Measurements from ENCODE around the gene FGF14. TPM values are rescaled to one million over a fixed set of nuclear protein-coding genes. Genes with fewer than 3 reads are reported as not detected.

The FGF14 gene
- total and polyA plus RNA-seq, 4 experiments from 2014 or later: 0.33 to 0.55 (median 0.35) TPM; not detected in 1

GRCh38 chr13:102045731-102046130, 356.1 kb downstream of the FGF14 start:
- Mint-ChIP-seq H3K4me3 (no peak overlapping the region), H3K36me3 (no peaks in the 10 kb centered on the region), H3K4me1 (no peaks in the 10 kb centered on the region), H3K9me3 (peaks cover 0 to 22% (median 8%) of the 10 kb centered on the region in 8 donors), H3K27me3 (no peaks in the 10 kb centered on the region), H3K27ac (no peak overlapping the region)
- H3K27ac ChIP-seq (ENCODE audit: low read depth, low read length): no peak overlapping the region
- intact Hi-C loops (cut with micrococcal nuclease): no loop called here
- ChIA-PET POLR2A (ENCODE audit: partially characterized antibody) (no interaction called here), CTCF (ENCODE audit: partially characterized antibody) (no interaction called here)
- no peak for DNase-seq
- no peaks in the 10 kb centered on the region for H3K9me3 ChIP-seq (ENCODE audit: control insufficient read depth in 1 of 2, low read length in 2 of 2)
- no peaks in the 10 kb centered on the region for H3K36me3 ChIP-seq (ENCODE audit: insufficient read depth, low read length)
- H3K4me1 ChIP-seq (ENCODE audit: insufficient read depth, low read length): no peaks in the 10 kb centered on the region
- H3K4me3 ChIP-seq (ENCODE audit: low read length in 2 of 2): no peak overlapping the region
- no peaks in the 10 kb centered on the region for H3K27me3 ChIP-seq (ENCODE audit: insufficient read depth, low read length)

- Histone ChIP-seq H3K4me3 (ENCODE audit: low read length in 2 of 2) (no peak overlapping the region), H3K9me3 (ENCODE audit: control insufficient read depth in 1 of 2, low read length in 2 of 2) (no peaks in the 10 kb centered on the region), H3K36me3 (ENCODE audit: insufficient read depth, low read length) (no peaks in the 10 kb centered on the region), H3K27me3 (ENCODE audit: insufficient read depth, low read length) (no peaks in the 10 kb centered on the region), H3K27ac (ENCODE audit: low read depth, low read length) (no peak overlapping the region), H3K4me1 (ENCODE audit: insufficient read depth, low read length) (no peaks in the 10 kb centered on the region)
- DNase-seq: no peak
- Mint-ChIP-seq H3K9me3 (peaks cover 0 to 7% (median under 1%) of the 10 kb centered on the region in 8 donors), H3K27ac (no peak overlapping the region), H3K27me3 (peaks cover 0 to 3% of the 10 kb centered on the region in 2 donors), H3K4me1 (no peaks in the 10 kb centered on the region), H3K36me3 (no peaks in the 10 kb centered on the region), H3K4me3 (no peak overlapping the region)
- CTCF ChIA-PET (ENCODE audit: partially characterized antibody): no interaction called here
- POLR2A ChIA-PET (ENCODE audit: partially characterized antibody): no interaction called here
- intact Hi-C loops (cut with micrococcal nuclease): no loop called here
Measured at GRCh38 chr13:102042746-102043145, 359.1 kb downstream of the FGF14 start.

- Mint-ChIP-seq H3K27me3 (peaks cover 0 to 3% of the 10 kb centered on the region in 2 donors), H3K36me3 (no peaks in the 10 kb centered on the region), H3K9me3 (peaks cover 0 to 3% (median 0%) of the 10 kb centered on the region in 8 donors), H3K4me3 (no peak overlapping the region), H3K4me1 (no peaks in the 10 kb centered on the region), H3K27ac (no peak overlapping the region)
- no peak overlapping the region for H3K27ac ChIP-seq (ENCODE audit: low read depth, low read length)
- H3K27me3 ChIP-seq (ENCODE audit: insufficient read depth, low read length): no peaks in the 10 kb centered on the region
- no peaks in the 10 kb centered on the region for H3K36me3 ChIP-seq (ENCODE audit: insufficient read depth, low read length)
- ChIA-PET CTCF (ENCODE audit: partially characterized antibody) (no interaction called here), POLR2A (ENCODE audit: partially characterized antibody) (no interaction called here)
- no peak overlapping the region for H3K4me3 ChIP-seq (ENCODE audit: low read length in 2 of 2)
- H3K4me1 ChIP-seq (ENCODE audit: insufficient read depth, low read length): no peaks in the 10 kb centered on the region
- intact Hi-C loops (cut with micrococcal nuclease): no loop called here
- no peaks in the 10 kb centered on the region for H3K9me3 ChIP-seq (ENCODE audit: control insufficient read depth in 1 of 2, low read length in 2 of 2)
- DNase-seq: no peak
Measured at GRCh38 chr13:102041544-102041943, 360.3 kb downstream of the FGF14 start.

GRCh38 chr13:102040812-102041211, 361.0 kb downstream of the FGF14 start:
- H3K27ac Mint-ChIP-seq: no peak overlapping the region
- intact Hi-C loops (cut with micrococcal nuclease): no loop called here
- Histone ChIP-seq H3K4me3 (ENCODE audit: low read length in 2 of 2) (no peak overlapping the region), H3K27ac (ENCODE audit: low read depth, low read length) (no peak overlapping the region), H3K36me3 (ENCODE audit: insufficient read depth, low read length) (no peaks in the 10 kb centered on the region), H3K27me3 (ENCODE audit: insufficient read depth, low read length) (no peaks in the 10 kb centered on the region), H3K9me3 (ENCODE audit: control insufficient read depth in 1 of 2, low read length in 2 of 2) (no peaks in the 10 kb centered on the region), H3K4me1 (ENCODE audit: insufficient read depth, low read length) (no peaks in the 10 kb centered on the region)
- ChIA-PET POLR2A (ENCODE audit: partially characterized antibody) (no interaction called here), CTCF (ENCODE audit: partially characterized antibody) (no interaction called here)
- H3K36me3 Mint-ChIP-seq: no peaks in the 10 kb centered on the region
- peaks cover 0 to 3% (median 0%) of the 10 kb centered on the region in 8 donors for H3K9me3 Mint-ChIP-seq
- H3K4me1 Mint-ChIP-seq: no peaks in the 10 kb centered on the region
- H3K27me3 Mint-ChIP-seq: peaks cover 0 to 3% of the 10 kb centered on the region in 2 donors
- no peak overlapping the region for H3K4me3 Mint-ChIP-seq
- no peak for DNase-seq

- no peak overlapping the region for H3K27ac Mint-ChIP-seq
- CTCF ChIA-PET (ENCODE audit: partially characterized antibody): no interaction called here
Measured at GRCh38 chr13:102039264-102039663, 362.6 kb downstream of the FGF14 start.

GRCh38 chr13:102038787-102039186, 363.1 kb downstream of the FGF14 start:
- Histone ChIP-seq H3K4me1 (ENCODE audit: insufficient read depth, low read length) (no peaks in the 10 kb centered on the region), H3K27me3 (ENCODE audit: insufficient read depth, low read length) (no peaks in the 10 kb centered on the region), H3K36me3 (ENCODE audit: insufficient read depth, low read length) (no peaks in the 10 kb centered on the region), H3K9me3 (ENCODE audit: control insufficient read depth in 1 of 2, low read length in 2 of 2) (no peaks in the 10 kb centered on the region), H3K4me3 (ENCODE audit: low read length in 2 of 2) (no peak overlapping the region), H3K27ac (ENCODE audit: low read depth, low read length) (no peak overlapping the region)
- CTCF ChIA-PET (ENCODE audit: partially characterized antibody): no interaction called here
- Mint-ChIP-seq H3K36me3 (no peaks in the 10 kb centered on the region), H3K27ac (no peak overlapping the region), H3K4me1 (no peaks in the 10 kb centered on the region), H3K9me3 (peaks cover 0 to 3% (median 0%) of the 10 kb centered on the region in 8 donors), H3K4me3 (no peak overlapping the region), H3K27me3 (peaks cover 0 to 3% of the 10 kb centered on the region in 2 donors)
- no peak for DNase-seq
- intact Hi-C loops (cut with micrococcal nuclease): no loop called here
- POLR2A ChIA-PET (ENCODE audit: partially characterized antibody): no interaction called here

More at GRCh38 chr13:102039264-102039663, 362.6 kb downstream of the FGF14 start:
- Histone ChIP-seq H3K4me3 (ENCODE audit: low read length in 2 of 2) (no peak overlapping the region), H3K9me3 (ENCODE audit: control insufficient read depth in 1 of 2, low read length in 2 of 2) (no peaks in the 10 kb centered on the region), H3K27ac (ENCODE audit: low read depth, low read length) (no peak overlapping the region), H3K36me3 (ENCODE audit: insufficient read depth, low read length) (no peaks in the 10 kb centered on the region), H3K27me3 (ENCODE audit: insufficient read depth, low read length) (no peaks in the 10 kb centered on the region), H3K4me1 (ENCODE audit: insufficient read depth, low read length) (no peaks in the 10 kb centered on the region)
- intact Hi-C loops (cut with micrococcal nuclease): no loop called here
- Mint-ChIP-seq H3K4me1 (no peaks in the 10 kb centered on the region), H3K36me3 (no peaks in the 10 kb centered on the region), H3K4me3 (no peak overlapping the region), H3K9me3 (peaks cover 0 to 3% (median 0%) of the 10 kb centered on the region in 8 donors), H3K27me3 (peaks cover 0 to 3% of the 10 kb centered on the region in 2 donors)
- DNase-seq: no peak
- POLR2A ChIA-PET (ENCODE audit: partially characterized antibody): no interaction called here

GRCh38 chr13:102035969-102036368, 365.9 kb downstream of the FGF14 start:
- Mint-ChIP-seq H3K36me3 (no peaks in the 10 kb centered on the region), H3K9me3 (peaks cover 0 to 3% (median 0%) of the 10 kb centered on the region in 8 donors), H3K4me3 (no peak overlapping the region), H3K4me1 (no peaks in the 10 kb centered on the region), H3K27me3 (peaks cover 0 to 3% of the 10 kb centered on the region in 2 donors), H3K27ac (no peak overlapping the region)
- DNase-seq: no peak
- H3K36me3 ChIP-seq (ENCODE audit: insufficient read depth, low read length): no peaks in the 10 kb centered on the region
- intact Hi-C loops (cut with micrococcal nuclease): no loop called here
- no peaks in the 10 kb centered on the region for H3K9me3 ChIP-seq (ENCODE audit: control insufficient read depth in 1 of 2, low read length in 2 of 2)
- no peaks in the 10 kb centered on the region for H3K27me3 ChIP-seq (ENCODE audit: insufficient read depth, low read length)
- ChIA-PET POLR2A (ENCODE audit: partially characterized antibody) (no interaction called here), CTCF (ENCODE audit: partially characterized antibody) (no interaction called here)
- H3K4me3 ChIP-seq (ENCODE audit: low read length in 2 of 2): no peak overlapping the region
- no peak overlapping the region for H3K27ac ChIP-seq (ENCODE audit: low read depth, low read length)
- H3K4me1 ChIP-seq (ENCODE audit: insufficient read depth, low read length): no peaks in the 10 kb centered on the region

- no peak overlapping the region for H3K4me3 ChIP-seq (ENCODE audit: low read length in 2 of 2)
- DNase-seq: no peak
- no peaks in the 10 kb centered on the region for H3K4me1 Mint-ChIP-seq
- no peaks in the 10 kb centered on the region for H3K27me3 ChIP-seq (ENCODE audit: insufficient read depth, low read length)
- CTCF ChIA-PET (ENCODE audit: partially characterized antibody): interaction anchor here (0.8 kb wide), 1 partner anchor 20 kb away, joined by 3 read pairs; no protein-coding TSS in a partner anchor
- H3K9me3 ChIP-seq (ENCODE audit: control insufficient read depth in 1 of 2, low read length in 2 of 2): no peaks in the 10 kb centered on the region
- no peaks in the 10 kb centered on the region for H3K36me3 ChIP-seq (ENCODE audit: insufficient read depth, low read length)
- H3K4me3 Mint-ChIP-seq: no peak overlapping the region
- H3K36me3 Mint-ChIP-seq: no peaks in the 10 kb centered on the region
- no peak overlapping the region for H3K27ac ChIP-seq (ENCODE audit: low read depth, low read length)
- POLR2A ChIA-PET (ENCODE audit: partially characterized antibody): no interaction called here
- intact Hi-C loops (cut with micrococcal nuclease): no loop called here
- no peaks in the 10 kb centered on the region for H3K4me1 ChIP-seq (ENCODE audit: insufficient read depth, low read length)
- H3K9me3 Mint-ChIP-seq: peaks cover 0 to 4% (median 0%) of the 10 kb centered on the region in 8 donors
- H3K27me3 Mint-ChIP-seq: no peaks in the 10 kb centered on the region
- no peak overlapping the region for H3K27ac Mint-ChIP-seq
Measured at GRCh38 chr13:102033857-102034331, 368.0 kb downstream of the FGF14 start.

Measured in CD4-positive, alpha-beta memory T cell (primary cell).